HUES48 (cell line): Measurements from ENCODE around the gene ETNPPL.

ENCODE experiments used
- H3K27ac ChIP-seq: one replicate; pipeline ENCODE4 v1.7.0; 2013; ENCODE audit warnings: low read depth, low read length, inconsistent platforms
- H3K27me3 ChIP-seq: 2 replicates; pipeline ENCODE4 v1.6.1; 2013; ENCODE audit warnings: mild to moderate bottlenecking, low read length; ENCODE audit not compliant: control insufficient read depth, insufficient read depth
- H3K36me3 ChIP-seq: 2 replicates; pipeline ENCODE4 v1.6.1; 2013; ENCODE audit warnings: low read length; ENCODE audit not compliant: control insufficient read depth, insufficient read depth
- H3K4me1 ChIP-seq: 2 replicates; pipeline ENCODE4 v1.6.1; 2013; ENCODE audit warnings: mild to moderate bottlenecking, low read length; ENCODE audit not compliant: control insufficient read depth, insufficient read depth
- H3K4me3 ChIP-seq: 2 replicates; pipeline ENCODE4 v1.5.1; 2013; ENCODE audit warnings: mild to moderate bottlenecking, low read depth, low read length
- H3K9ac ChIP-seq: 2 replicates; pipeline ENCODE4 v1.6.1; 2013; ENCODE audit warnings: mild to moderate bottlenecking, low read depth, low read length, moderate library complexity
- H3K9me3 ChIP-seq: 2 replicates; pipeline ENCODE4 v1.6.1; 2013; ENCODE audit warnings: low read length; ENCODE audit not compliant: control insufficient read depth, insufficient read depth

Gene ETNPPL

DNA sequence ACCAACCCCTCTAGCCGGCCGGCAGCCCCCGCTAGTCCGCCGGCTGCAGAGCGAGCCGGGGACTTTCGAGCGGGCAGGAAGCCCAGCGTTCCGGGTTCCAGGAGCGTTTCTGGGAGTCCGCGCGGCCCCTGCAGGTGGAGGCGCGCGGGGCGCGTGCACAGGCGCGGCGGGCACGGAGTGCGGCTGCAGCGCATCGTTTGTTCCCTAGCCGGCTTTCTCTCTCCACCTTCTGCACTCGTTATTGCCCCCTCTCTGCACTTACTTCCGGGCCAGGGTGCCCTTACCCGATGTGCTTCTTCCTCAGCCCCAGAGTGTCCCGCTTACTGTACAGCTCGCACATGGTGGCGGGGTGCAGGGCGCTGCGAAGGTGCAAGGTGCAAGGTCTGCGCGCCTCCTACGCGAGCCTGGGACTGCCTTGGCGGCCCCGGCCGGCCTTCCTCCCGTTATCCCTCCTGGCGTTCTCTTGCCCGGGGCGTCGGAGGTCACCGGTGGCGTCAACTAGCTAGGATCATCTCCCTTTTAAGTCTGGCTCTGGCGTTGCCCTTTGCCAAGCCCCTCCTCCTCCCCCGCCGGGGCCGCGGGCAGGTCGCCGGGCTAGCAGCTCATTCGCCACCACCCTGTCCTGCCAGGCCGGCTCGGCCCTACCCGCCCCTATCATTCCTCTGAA, at the start of gene ETNPPL:
Gene ETNPPL, minus strand, starts transcription at position 495 of the 667 bp plus-strand sequence. Its CDS starts 155 bp downstream, at position 340.
- Histone ChIP-seq H3K27ac (no peak within 1 kb of the TSS), H3K4me1 (peaks cover 14% of the 10 kb centered on the region), H3K4me3 (peak within 1 kb of the TSS; percentile 73), H3K27me3 (peaks cover 26% of the 10 kb centered on the region), H3K9ac (peak within 1 kb of the TSS; percentile 28; the same call in 1 of the 2 replicates), H3K9me3 (no peaks in the 10 kb centered on the region), H3K36me3 (no peaks in the 10 kb centered on the region)

DNA sequence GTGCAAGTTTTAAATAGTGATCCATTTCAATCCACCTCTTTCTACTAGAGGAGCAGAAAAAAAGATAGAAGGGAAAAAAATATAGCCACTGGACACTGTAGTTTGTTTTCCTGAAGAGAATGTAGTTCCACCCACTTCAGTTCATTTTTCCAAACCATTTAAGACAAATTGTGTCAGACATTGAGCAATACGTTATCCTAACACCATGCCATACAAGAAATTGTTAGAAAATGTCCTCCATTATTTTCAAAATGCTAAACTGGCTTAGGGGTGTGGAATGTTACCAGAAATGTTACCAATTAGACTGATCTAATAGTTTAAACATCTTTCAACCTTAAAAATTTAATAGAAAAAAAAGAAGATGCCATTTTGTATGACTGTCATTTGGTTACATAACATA, 48.6 kb upstream of the ETNPPL start:
- no peak overlapping the region for H3K4me3 ChIP-seq
- H3K27ac ChIP-seq, result no peak overlapping the region
- no peaks in the 10 kb centered on the region for H3K36me3 ChIP-seq
- peaks cover 3% of the 10 kb centered on the region; the same call in 1 of the 2 replicates for H3K4me1 ChIP-seq
- no peaks in the 10 kb centered on the region for H3K27me3 ChIP-seq
- H3K9ac ChIP-seq, result no peak overlapping the region
- no peaks in the 10 kb centered on the region for H3K9me3 ChIP-seq

DNA sequence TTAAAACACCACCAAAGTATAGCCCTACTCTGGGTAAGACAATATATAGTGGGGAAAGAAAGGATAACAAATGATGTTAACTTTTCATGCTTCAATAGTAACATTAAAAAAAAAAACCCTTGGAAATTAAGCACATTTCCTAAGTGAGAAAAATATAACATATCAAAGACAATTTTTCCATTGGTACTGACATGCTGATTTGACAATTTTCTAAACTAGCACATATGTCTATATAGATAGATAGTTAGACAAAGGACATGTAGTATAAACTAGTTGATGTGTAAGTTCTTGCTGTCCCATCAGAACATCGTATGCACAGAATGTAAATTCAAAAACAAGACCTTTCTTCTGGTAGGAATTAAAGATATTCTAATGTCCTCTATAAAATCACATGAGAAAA, 47.2 kb upstream of the ETNPPL start:
- H3K9ac ChIP-seq, result no peak overlapping the region
- H3K4me3 ChIP-seq, result no peak overlapping the region
- no peaks in the 10 kb centered on the region for H3K27me3 ChIP-seq
- no peaks in the 10 kb centered on the region for H3K4me1 ChIP-seq
- H3K36me3 ChIP-seq, result no peaks in the 10 kb centered on the region
- H3K27ac ChIP-seq, result no peak overlapping the region
- H3K9me3 ChIP-seq, result no peaks in the 10 kb centered on the region

DNA sequence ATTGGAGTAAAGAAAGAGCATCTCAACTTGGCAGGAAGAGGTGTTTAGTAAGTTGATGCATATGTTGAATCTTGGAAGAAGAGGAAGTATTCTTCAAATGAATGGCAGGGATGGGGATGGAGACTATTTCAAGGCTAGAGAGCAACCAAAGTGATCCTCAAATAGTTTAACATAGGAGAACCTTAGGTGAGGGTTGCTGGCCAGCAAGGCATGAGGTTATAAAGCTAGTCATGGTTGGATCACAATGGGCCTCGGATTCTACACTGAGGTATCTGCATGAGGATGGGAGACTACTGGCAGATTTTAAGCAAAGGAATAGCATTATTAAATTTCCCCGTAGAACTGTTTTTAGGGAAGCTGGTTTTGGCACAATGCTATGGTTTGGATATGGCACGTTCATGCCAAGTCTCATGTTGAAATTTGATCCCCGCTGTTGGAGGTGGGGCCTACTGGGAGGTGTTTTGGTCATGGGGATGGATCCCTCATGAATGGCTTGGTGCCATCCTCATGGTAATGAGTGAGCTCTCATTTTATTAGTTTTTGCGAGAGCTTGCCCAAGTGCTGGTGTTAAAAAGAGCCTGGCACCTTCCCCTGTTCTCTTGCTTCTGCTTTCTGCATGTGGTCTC, 41.9 kb upstream of the ETNPPL start:
- Histone ChIP-seq H3K9ac (no peak overlapping the region), H3K36me3 (no peaks in the 10 kb centered on the region), H3K27me3 (no peaks in the 10 kb centered on the region), H3K4me1 (no peaks in the 10 kb centered on the region), H3K27ac (no peak overlapping the region), H3K9me3 (no peaks in the 10 kb centered on the region), H3K4me3 (no peak overlapping the region)

DNA sequence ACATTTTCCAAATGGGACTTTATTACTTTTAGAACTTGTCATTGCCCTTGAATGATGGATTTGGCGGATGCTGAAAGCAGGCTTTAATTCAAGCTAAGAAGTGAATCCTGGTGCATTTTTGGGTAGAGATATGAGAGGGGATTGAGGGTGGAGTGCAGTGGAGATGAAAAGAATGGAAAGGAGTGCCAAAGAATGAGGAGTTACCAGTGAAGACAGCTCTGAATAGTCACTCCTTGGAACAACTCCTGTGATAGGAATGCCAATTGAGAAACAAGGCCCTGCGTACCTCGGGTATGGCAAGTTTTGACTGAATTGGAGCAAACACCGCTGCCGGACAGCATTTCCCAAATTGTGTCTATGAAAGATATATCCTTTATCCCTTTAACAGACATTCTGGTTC, 36.5 kb upstream of the ETNPPL start:
- Histone ChIP-seq H3K4me1 (no peaks in the 10 kb centered on the region), H3K9ac (no peak overlapping the region), H3K27ac (no peak overlapping the region), H3K27me3 (no peaks in the 10 kb centered on the region), H3K4me3 (no peak overlapping the region), H3K36me3 (no peaks in the 10 kb centered on the region), H3K9me3 (no peaks in the 10 kb centered on the region)

DNA sequence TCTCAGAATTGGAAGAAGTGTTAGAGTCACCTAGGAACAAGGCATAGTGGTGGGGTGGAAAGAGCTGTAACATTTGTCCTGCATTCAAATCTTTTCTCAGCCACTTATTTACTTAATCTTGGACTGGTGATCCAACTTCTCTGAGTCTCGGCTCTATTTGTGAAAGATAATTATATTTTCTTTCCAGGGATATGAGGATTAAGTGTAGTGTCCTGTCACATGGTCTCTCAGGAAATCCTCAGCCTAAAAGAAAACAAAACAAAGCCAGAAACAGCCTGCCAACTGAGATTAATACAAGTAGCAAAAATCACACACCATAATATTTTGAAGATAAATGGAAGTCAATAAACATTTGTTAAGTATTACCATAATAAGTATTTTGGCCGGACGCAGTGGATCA, 33.3 kb upstream of the ETNPPL start:
- Histone ChIP-seq H3K9me3 (no peaks in the 10 kb centered on the region), H3K4me3 (no peak overlapping the region), H3K9ac (no peak overlapping the region), H3K4me1 (no peaks in the 10 kb centered on the region), H3K27me3 (no peaks in the 10 kb centered on the region), H3K36me3 (no peaks in the 10 kb centered on the region), H3K27ac (no peak overlapping the region)

DNA sequence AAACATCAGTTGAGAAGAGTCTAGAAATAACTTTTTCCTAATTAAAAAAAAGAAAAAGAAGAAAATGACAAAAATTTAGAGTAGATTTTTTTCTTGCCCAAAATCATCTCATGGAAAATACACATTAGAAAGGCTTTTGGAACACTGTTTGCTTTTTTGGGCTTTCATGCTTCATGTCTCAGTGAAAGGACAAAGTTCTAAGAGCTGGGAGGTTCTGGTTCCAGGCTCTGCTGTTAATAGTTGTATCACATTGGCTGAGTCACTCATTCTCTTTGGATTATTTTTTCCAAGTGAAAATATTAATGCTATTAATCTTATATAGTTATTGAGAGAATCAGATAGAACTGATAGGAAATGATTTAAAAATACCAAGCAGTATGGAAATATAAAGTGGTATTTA, 32.9 kb upstream of the ETNPPL start:
- H3K27me3 ChIP-seq, result no peaks in the 10 kb centered on the region
- no peak overlapping the region for H3K4me3 ChIP-seq
- no peak overlapping the region for H3K9ac ChIP-seq
- H3K27ac ChIP-seq, result no peak overlapping the region
- no peaks in the 10 kb centered on the region for H3K9me3 ChIP-seq
- no peaks in the 10 kb centered on the region for H3K4me1 ChIP-seq
- H3K36me3 ChIP-seq, result no peaks in the 10 kb centered on the region

DNA sequence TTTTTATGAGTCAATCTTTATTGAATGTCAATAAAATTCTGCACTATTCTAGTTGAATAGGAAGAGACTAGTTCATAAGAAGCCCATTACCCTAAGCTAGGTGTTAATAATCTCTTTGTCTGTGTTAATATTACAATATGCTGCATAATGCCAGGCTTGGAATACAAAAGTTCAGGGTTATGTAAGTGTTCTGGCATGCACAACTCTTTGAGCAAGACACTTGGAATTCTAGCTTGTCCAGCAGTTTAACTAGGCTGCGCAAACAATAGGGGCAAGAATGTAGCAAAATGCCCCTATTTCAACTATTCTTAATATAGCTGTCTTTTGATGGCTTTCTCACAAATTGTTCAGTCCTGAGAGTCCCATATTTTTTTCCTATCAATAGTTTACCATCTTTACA, 31.3 kb upstream of the ETNPPL start:
- H3K36me3 ChIP-seq, result no peaks in the 10 kb centered on the region
- H3K4me3 ChIP-seq, result no peak overlapping the region
- no peaks in the 10 kb centered on the region for H3K4me1 ChIP-seq
- H3K9ac ChIP-seq, result no peak overlapping the region
- no peaks in the 10 kb centered on the region for H3K27me3 ChIP-seq
- no peak overlapping the region for H3K27ac ChIP-seq
- H3K9me3 ChIP-seq, result no peaks in the 10 kb centered on the region

DNA sequence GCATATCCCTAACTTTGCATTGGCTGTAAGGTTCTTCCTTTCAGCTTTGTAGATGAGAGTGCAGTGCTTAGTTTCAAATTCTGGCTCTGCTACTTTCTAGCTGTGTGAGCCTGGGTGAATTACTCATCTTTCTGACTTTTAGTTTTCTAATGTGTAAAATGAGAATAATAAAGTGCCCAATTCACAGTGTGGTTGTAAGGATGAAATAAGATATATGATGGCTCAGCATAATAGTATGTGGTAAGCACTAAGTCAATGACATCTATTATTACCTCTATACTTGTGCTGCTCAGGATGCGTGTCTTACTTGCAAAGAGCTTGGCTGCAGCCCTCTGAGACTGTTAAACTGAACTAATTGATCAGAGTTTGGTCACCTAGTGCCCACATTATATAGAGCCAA, 30.6 kb upstream of the ETNPPL start:
- Histone ChIP-seq H3K27me3 (no peaks in the 10 kb centered on the region), H3K4me1 (no peaks in the 10 kb centered on the region), H3K4me3 (no peak overlapping the region), H3K9me3 (no peaks in the 10 kb centered on the region), H3K27ac (no peak overlapping the region), H3K9ac (no peak overlapping the region), H3K36me3 (no peaks in the 10 kb centered on the region)

DNA sequence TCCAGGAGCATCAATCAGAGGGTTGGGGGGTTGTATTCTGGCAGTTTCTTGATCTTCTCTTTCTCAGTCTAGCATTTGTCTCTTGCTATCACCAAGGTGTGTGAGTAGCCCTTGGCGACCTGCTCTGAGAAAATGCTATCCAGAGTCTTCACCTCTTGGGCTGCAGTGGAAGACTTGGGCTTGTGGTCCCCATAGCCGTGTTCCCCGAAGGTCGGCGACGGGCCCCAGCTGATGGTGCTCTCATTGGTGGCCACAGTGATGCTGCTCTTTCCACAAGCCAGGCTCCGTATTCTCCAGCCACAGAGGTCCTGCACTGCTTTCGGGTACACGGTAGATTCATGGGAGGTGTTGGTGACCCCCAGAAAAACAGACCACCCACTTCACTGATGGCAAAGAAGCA, 25.9 kb upstream of the ETNPPL start:
- Histone ChIP-seq H3K27ac (no peak overlapping the region), H3K4me1 (no peaks in the 10 kb centered on the region), H3K9ac (no peak overlapping the region), H3K4me3 (no peak overlapping the region), H3K27me3 (no peaks in the 10 kb centered on the region), H3K9me3 (no peaks in the 10 kb centered on the region), H3K36me3 (no peaks in the 10 kb centered on the region)

DNA sequence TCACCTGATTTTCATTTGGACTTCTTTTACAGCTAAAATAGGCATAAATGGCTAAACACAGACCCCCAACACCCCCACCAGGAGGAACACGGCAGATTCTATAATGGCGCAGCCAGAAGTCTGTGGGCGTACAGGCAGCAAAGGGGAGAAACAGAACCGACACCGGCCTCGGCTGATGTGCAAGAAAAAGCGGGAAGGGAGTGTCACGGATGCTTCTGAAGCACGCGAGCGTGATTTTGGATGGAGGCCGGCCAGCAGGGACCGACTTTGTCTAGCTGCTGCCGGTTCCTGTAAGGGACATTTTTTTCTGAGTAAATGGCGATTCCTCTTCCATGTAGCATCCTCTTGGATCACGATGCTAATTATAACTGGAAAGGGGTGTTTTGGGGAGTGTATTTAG, 24.9 kb upstream of the ETNPPL start:
- H3K27ac ChIP-seq, result no peak overlapping the region
- no peaks in the 10 kb centered on the region for H3K36me3 ChIP-seq
- no peaks in the 10 kb centered on the region for H3K9me3 ChIP-seq
- H3K9ac ChIP-seq, result no peak overlapping the region
- H3K27me3 ChIP-seq, result no peaks in the 10 kb centered on the region
- no peak overlapping the region for H3K4me3 ChIP-seq
- H3K4me1 ChIP-seq, result no peaks in the 10 kb centered on the region
